NCI-H748 treated with DMSO at 0.1 percent for 48 hours (cell line): Measurements from ENCODE around the gene TSSC4.

Experiments used
- DNase-seq: peaks from one replicate; lab custom pipeline; 2025; lab: John Stamatoyannopoulos, UW

The TSSC4 gene

GRCh38 chr11:2418693-2419360 is 18.3 kb downstream of the TSSC4 start:
- no peak for DNase-seq

DNA sequence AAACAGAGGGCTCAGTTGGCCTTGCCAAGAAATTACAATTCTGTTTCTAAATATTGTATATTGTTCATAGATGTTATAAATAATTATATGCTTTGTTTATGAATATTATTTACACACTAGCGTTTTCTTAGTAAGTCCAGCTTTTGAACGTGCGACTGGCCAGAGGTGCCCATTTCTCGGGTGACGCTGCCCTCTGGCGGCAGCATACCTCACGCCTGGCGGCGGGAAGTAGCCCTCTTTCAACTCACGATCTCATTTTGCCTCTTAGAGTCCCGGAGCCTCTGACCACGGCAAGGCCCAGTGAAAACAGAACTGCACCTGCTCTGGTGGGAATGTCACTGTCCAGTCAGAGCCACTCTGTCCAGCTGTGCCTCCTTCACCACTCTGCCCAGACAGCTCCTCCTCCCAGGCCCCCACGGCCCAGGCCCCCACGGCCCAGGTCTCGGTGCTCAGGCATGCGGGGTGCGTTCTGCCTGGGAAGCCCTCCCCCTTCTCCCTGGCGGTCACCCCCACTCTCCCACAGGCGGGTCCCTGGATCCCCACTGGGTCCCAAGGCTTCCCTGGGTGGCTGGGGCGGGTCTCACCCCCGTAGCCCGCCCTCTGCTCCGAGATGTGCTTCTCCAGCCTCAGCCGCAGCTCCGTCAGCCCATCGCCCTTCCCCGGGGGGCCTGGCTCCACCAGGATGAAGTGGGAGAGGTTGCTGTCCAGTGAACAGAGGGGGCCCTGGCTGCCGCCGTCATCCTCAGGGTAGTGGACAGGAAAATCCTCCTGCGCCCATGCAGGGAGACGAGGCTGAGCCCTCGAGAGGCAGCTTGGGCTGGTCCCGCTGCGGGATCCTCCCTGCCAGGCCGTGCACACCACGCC is 19.3 kb downstream of the TSSC4 start:
- peak; percentile 57 for DNase-seq

GRCh38 chr11:2420502-2421225 is 20.1 kb downstream of the TSSC4 start:
- DNase-seq, result peak; percentile 71

GRCh38 chr11:2421226-2421994 is 20.9 kb downstream of the TSSC4 start:
- no peak for DNase-seq

DNA sequence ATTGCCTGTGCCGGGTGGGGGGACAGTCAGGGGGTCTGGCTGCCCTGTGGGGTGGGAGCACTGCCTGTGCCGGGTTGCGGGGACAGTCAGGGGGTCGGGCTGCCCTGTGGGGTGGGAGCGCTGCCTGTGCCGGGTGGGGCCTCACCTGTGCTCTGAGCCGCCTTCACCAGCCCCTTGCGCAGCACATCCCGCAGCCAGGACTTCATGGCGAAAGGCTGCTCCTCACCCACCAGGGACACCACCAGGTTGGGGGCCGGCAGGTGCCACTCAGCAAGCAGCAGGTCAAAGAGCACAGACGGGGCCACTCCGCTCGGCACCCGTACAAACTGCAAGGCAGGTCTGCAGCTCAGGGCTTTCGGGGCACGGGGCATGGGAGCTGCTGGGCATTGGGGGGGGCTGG is 21.4 kb downstream of the TSSC4 start:
- DNase-seq, result no peak

DNA sequence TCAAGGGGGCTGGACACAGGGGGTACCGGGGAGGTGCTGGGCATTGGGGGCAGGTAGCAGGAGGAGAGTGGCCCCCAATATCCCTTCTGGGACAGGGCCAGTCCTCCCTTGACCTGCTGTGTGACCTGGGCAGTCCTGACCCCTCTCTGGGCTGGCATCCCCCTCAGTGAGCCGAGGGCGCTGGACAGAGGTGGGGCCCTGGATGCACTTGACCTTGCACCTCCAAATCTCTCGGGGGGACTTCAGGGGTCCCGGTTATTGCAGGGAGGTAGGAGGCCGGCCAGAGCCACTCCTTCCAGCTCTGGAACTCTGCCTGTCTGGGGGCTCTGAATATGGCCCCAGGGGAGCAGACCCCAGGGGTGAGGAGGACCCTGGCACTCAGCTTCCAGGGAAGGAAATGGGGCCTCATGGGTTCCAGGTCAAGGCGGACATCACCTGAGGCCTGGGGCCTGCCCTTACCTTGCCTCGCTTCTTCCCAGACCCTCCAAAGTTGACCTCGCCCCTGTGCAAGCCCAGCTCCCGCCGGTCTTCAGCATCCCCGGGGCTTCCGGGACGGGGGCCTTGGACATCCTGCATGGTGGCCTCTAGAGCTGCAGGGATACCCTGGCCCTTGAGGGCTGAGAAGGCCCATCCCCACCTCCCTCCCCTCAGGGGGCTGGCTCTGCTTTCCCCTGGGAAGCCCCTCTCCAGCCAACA is 22.1 kb downstream of the TSSC4 start:
- DNase-seq, result no peak

- DNase-seq, result no peak
These were observed 22.8 kb downstream of the TSSC4 start for GRCh38 chr11:2423157-2424025.

GRCh38 chr11:2424811-2425495 is 24.4 kb downstream of the TSSC4 start:
- no peak for DNase-seq

GRCh38 chr11:2425506-2425905 is 25.0 kb downstream of the TSSC4 start:
- DNase-seq, result no peak

DNA sequence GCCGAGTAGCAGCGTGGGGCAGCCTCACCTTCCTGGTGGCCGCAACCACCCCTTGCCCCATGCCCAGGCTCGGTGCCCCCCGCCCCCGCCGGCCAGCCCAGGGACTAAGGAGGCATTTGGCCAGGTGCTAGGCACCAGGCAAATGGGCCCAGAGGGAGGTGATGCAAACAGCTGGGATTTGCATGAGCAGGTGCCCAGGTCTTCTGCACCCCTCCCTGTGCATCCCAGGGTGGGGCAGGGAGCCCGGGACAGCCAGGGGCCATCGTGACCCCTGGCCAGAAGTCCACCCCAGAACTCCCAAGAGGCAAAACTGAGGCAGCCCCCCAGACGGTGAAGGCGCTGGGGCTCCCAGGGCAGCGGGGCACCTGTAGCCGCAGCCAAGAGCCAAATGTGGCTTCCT is 25.7 kb downstream of the TSSC4 start:
- no peak for DNase-seq

DNA sequence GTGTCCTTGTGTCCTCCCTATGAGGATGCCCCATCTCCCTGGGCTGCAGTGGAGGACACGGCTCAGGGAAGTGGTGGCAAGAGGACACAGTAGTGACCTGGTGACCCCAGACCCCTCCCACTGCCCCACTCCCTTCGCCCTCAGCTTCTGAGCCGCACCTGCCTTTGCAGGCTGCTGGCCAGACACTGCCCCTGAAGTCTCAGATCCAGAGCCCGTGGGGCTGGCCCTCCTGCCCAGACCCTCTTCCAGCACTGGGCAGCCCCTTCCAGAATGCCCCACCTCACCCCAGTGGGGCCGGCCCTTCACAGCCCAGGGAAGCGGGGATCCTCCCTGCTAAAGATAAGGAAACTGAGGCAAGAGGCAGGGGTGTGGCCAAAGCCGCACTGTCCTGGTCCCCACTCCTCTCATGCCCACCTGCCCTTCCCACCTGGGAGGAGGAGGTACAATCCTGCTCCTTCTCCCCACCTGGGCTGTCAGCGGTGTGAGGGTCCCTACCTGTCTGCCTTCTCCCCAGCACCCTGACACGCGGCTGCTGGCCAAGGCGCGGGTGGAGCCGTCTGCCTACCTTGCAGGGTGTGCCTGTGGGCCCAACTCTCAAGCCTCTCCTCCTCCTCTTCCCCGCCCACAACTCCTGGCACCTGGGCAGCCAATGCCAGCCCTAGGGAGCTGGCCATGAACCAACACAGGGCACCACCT is 26.4 kb downstream of the TSSC4 start:
- DNase-seq, result no peak

DNA sequence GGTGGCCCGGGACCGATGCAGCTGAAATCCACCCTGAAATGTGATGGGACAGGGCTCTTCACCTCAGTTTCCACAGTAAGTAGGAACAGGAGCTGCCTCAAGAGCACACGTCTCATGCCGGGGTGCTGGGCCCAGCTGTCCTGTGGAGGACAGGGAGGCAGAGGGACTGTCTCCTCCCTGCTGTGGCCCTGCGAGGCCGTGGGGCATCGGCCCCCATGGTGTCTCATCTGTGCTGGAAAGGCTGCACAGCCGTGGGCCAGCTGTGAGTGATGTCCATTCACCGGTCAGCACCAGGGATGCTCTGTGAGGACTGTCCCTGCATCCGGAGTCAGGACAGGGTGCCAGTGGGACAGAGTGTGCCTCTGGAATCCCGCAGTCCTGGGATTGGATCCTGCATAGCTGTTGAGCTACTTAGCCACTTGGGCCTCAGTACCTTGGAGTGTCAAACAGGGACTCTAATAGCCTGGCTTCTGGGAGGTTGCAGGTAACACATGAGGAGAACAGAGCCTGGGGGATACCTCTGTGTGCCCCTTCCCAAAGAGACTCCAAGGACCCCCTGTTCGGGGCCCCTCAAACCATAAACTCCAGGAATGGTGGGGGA is 27.3 kb downstream of the TSSC4 start:
- no peak for DNase-seq

GRCh38 chr11:2428322-2428795 is 27.8 kb downstream of the TSSC4 start:
- DNase-seq, result peak; percentile 25

- no peak for DNase-seq
These were observed 30.8 kb downstream of the TSSC4 start for GRCh38 chr11:2431395-2431794.

DNA sequence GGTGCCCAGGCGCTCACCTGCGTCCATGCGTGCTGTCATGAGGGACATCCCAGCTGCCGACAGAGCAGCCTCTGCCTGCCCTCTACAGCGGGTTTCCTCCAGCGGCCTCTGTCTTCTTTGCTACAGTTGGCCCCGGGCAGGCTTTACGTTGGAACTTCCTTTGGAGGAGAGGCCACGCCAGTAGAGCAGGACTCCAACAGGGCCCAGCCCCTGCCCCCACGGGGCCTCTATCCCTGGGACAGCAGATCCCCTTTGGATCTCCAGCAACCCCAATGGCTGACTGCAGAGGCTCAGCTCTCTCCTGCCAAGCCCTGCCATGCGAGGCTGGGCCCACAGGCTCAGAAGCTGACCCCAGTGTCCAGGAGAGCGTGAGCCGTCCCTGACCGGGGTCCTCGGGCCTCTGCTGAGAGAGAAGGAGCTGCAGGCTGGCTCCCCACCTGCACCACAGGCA is 31.6 kb downstream of the TSSC4 start:
- no peak for DNase-seq

DNA sequence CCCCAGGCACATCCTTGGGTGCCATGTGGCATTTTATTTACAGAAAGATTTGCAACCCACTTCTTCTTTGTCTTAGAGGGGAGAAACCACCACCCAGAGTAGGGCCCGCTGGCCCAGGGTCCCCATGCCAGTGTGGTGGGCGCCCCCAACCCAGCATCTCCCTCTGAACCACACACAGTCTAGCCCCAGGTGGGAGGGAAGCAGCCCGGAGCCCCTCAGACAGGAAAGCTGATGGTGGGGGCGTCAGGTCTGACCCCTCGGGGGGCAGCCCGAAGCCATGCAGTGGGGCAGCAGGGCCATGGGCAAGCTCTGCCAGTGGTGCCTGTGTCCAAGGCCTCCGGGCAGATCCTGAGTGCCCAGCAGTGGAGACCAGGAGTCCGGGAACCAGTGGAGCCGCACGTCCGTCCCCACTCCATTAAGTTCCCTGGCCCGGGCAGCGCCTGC is 32.1 kb downstream of the TSSC4 start:
- no peak for DNase-seq

GRCh38 chr11:2433106-2433925 is 32.8 kb downstream of the TSSC4 start:
- no peak for DNase-seq

DNA sequence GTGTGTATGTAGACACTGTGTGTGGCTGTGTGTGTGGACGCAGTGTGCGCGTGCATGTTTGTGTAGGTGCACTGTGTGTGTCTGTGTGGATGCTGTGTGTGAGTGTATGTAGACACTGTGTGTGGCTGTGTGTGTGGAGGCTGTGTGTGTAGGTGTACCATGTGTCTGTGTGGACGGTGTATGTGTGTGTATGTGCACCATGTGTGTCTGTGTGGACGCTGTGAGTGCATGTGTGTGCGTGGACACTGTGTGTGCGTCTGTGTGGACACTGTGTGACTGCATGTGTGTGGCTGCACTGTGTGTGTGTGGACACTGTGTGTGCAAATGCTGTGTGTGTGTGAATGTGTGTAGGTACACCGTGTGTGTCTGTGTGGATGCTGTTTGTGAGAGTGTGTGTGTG is 33.5 kb downstream of the TSSC4 start:
- no peak for DNase-seq
